Measurements from ENCODE around the gene FGFBP3. TPM values are rescaled to one million over a fixed set of nuclear protein-coding genes. Genes with fewer than 3 reads are reported as not detected.
"Not testable (repeated sequence)": the region's sequence is repeated elsewhere in the genome, so short reads cannot be mapped to it uniquely, and the experiment has no call there.

The FGFBP3 gene
- total and polyA plus RNA-seq, 4 donors: 9.5 to 92.5 (median 38.7) TPM

DNA sequence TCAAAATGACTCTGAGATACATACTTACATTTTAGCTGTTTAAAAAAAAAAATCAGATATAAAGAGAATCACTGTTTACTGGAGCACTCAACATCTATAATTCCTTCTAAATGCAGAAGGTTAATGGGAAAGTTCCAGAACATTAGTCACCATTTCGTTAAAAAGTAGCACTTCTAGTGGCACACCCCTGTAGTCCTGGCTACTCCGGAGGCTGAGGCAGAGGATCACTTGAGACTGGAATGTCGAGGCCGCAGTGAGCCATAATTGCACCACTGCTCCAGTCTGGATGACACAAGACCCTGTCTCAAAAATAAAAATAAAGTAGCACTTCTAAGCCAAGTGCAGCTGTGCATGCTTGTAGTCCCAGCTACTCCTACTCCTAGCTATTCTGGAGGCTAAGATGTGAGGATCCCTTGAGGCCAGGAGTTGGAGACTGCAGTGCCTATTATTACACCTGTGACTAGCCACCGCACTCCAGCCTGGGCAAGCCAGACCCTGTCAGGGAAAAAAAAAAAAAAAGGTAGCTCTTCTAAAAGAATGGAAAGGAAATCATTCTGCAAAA is 2.2 kb downstream of the FGFBP3 start:
- H3K36me3 ChIP-seq (ENCODE audit: control insufficient read depth, insufficient read depth, low read length): peaks cover 3% of the 10 kb centered on the region
- no peaks in the 10 kb centered on the region for H3K9me3 ChIP-seq (ENCODE audit: control insufficient read depth, insufficient read depth, low read length)
- peaks cover 8% of the 10 kb centered on the region for H3K4me1 ChIP-seq (ENCODE audit: control insufficient read depth, insufficient read depth, low read length)
- H3K27me3 ChIP-seq (ENCODE audit: control insufficient read depth, insufficient read depth, low read length): no peaks in the 10 kb centered on the region
- peak overlapping the region; percentile 78 for H3K4me3 ChIP-seq (ENCODE audit: low read depth, low read length)
- H3K27ac ChIP-seq (ENCODE audit: low read depth, low read length): no peak overlapping the region
- no peak for DNase-seq (ENCODE audit: low read depth in 4 of 6, low spot score in 6 of 6)
- 69% methylated on average over 2 of the region's 5 CpGs for WGBS (ENCODE audit: insufficient coverage)

DNA sequence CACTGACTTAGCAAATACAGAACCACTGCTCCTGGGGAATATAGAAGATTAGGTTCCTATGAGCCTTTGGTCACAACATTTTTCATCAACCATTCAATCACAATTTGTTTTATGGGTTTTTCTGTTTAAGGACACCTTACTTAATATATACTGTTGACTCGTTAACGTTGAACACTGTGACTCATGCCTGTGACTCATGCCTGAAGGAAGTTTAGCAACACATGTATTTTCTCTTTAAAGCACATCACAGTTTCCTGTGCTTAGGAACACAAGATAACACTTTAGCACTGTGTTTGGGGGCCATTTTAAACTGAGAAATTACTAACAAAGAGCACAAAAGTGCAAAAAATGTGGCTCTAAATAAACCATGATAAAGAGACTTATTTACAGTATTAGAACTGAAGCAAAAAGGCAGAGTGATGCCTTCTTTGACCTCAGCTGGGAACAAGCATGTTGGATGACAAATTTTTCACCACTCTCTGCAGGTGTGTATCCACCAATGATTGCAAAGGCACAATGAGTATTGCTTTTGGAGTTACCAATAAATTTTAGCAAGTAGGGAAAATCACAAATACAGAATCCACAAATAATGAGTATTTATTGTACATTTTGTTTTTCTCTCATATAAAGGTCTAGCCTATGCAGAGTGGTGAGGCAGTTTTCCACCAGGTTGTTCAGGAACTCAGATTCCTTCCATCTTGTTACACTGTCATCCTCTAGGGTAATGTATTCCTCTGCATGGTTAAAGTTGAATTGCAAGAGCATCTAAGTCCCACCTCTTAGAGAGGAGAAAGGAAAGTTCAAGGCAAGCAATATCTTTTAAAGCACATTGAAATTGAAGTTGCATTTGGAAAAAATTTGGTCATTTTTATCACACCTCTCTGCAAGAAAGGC is 7.3 kb downstream of the FGFBP3 start:
- peaks cover 1% of the 10 kb centered on the region for H3K4me1 ChIP-seq (ENCODE audit: control insufficient read depth, insufficient read depth, low read length)
- DNase-seq (ENCODE audit: low read depth in 4 of 6, low spot score in 6 of 6): no peak
- H3K27me3 ChIP-seq (ENCODE audit: control insufficient read depth, insufficient read depth, low read length): no peaks in the 10 kb centered on the region
- WGBS (ENCODE audit: insufficient coverage): 64% methylated on average over 2 of the region's 2 CpGs
- H3K4me3 ChIP-seq (ENCODE audit: low read depth, low read length): no peak overlapping the region
- H3K9me3 ChIP-seq (ENCODE audit: control insufficient read depth, insufficient read depth, low read length): no peaks in the 10 kb centered on the region
- peaks cover 3% of the 10 kb centered on the region for H3K36me3 ChIP-seq (ENCODE audit: control insufficient read depth, insufficient read depth, low read length)
- H3K27ac ChIP-seq (ENCODE audit: low read depth, low read length): no peak overlapping the region

GRCh38 chr10:91897421-91897820 is 11.9 kb downstream of the FGFBP3 start:
- DNase-seq (ENCODE audit: low read depth in 4 of 6, low spot score in 6 of 6): no peak
- Histone ChIP-seq H3K27ac (ENCODE audit: low read depth, low read length) (no peak overlapping the region), H3K27me3 (ENCODE audit: control insufficient read depth, insufficient read depth, low read length) (no peaks in the 10 kb centered on the region), H3K36me3 (ENCODE audit: control insufficient read depth, insufficient read depth, low read length) (no peaks in the 10 kb centered on the region), H3K9me3 (ENCODE audit: control insufficient read depth, insufficient read depth, low read length) (no peaks in the 10 kb centered on the region), H3K4me1 (ENCODE audit: control insufficient read depth, insufficient read depth, low read length) (no peaks in the 10 kb centered on the region), H3K4me3 (ENCODE audit: low read depth, low read length) (no peak overlapping the region)
- WGBS (ENCODE audit: insufficient coverage): 13% methylated on average over 3 of the region's 8 CpGs

DNA sequence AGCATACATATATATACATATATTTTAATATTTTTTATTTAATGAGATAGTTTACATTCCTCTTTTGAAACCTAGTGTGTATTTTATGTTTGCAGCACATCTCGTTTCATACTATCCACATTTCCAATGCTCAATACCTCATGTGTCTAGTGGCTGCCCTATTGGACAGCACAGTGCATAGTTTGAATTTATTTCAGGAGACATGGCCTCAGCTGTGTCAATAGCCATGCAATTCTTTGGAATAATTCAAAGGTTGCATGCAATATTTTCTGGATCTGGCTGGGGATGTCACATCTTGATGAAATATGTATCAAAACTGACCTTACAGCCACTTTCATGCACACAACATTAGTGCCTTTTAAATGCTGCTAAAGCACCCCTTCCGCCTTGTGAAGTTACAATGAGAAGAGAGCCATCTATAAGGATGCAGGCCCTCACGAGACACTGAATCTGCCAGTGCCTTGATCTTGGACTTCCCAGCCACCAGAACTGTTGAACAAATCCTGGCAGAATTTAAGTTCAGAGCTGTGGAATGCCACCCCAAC is 13.0 kb downstream of the FGFBP3 start:
- no peaks in the 10 kb centered on the region for H3K36me3 ChIP-seq (ENCODE audit: control insufficient read depth, insufficient read depth, low read length)
- H3K27me3 ChIP-seq (ENCODE audit: control insufficient read depth, insufficient read depth, low read length): no peaks in the 10 kb centered on the region
- 91% methylated on average over 1 of the region's 3 CpGs for WGBS (ENCODE audit: insufficient coverage)
- no peaks in the 10 kb centered on the region for H3K4me1 ChIP-seq (ENCODE audit: control insufficient read depth, insufficient read depth, low read length)
- no peaks in the 10 kb centered on the region for H3K9me3 ChIP-seq (ENCODE audit: control insufficient read depth, insufficient read depth, low read length)
- DNase-seq (ENCODE audit: low read depth in 4 of 6, low spot score in 6 of 6): no peak
- no peak overlapping the region for H3K4me3 ChIP-seq (ENCODE audit: low read depth, low read length)
- no peak overlapping the region for H3K27ac ChIP-seq (ENCODE audit: low read depth, low read length)

DNA sequence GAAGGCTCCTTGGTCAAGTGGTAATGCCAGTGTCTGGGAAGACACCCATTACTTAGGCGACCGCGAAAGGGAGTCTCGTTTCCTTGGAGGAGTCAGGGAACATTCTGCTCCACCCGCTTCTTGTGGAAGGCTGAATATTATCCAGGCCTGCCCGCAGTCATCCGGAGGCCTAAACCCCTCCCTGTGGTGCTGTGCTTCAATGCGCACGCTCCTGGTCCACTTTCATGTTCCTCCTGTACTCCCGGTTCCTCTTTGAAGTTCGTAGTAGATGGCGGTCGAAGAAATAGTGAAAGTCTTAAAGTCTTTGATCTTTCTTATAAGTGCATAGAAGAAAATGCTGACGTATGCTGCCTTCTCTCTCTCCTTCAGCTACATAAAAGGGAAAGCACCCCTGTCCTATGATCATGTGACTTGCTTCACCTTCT is 15.0 kb downstream of the FGFBP3 start:
- H3K9me3 ChIP-seq (ENCODE audit: control insufficient read depth, insufficient read depth, low read length); H3K27me3 ChIP-seq (ENCODE audit: control insufficient read depth, insufficient read depth, low read length); DNase-seq (ENCODE audit: low read depth in 4 of 6, low spot score in 6 of 6); H3K4me1 ChIP-seq (ENCODE audit: control insufficient read depth, insufficient read depth, low read length); H3K36me3 ChIP-seq (ENCODE audit: control insufficient read depth, insufficient read depth, low read length); H3K4me3 ChIP-seq (ENCODE audit: low read depth, low read length); H3K27ac ChIP-seq (ENCODE audit: low read depth, low read length): not testable (repeated sequence)
- WGBS (ENCODE audit: insufficient coverage): 95% methylated on average over 7 of the region's 14 CpGs

GRCh38 chr10:91893051-91893450 is 16.2 kb downstream of the FGFBP3 start:
- WGBS (ENCODE audit: insufficient coverage): no CpG with 5 or more reads among the region's 2 CpGs
- DNase-seq (ENCODE audit: low read depth in 4 of 6, low spot score in 6 of 6): no peak
- H3K9me3 ChIP-seq (ENCODE audit: control insufficient read depth, insufficient read depth, low read length): no peaks in the 10 kb centered on the region
- no peaks in the 10 kb centered on the region for H3K4me1 ChIP-seq (ENCODE audit: control insufficient read depth, insufficient read depth, low read length)
- no peaks in the 10 kb centered on the region for H3K36me3 ChIP-seq (ENCODE audit: control insufficient read depth, insufficient read depth, low read length)
- no peak overlapping the region for H3K27ac ChIP-seq (ENCODE audit: low read depth, low read length)
- H3K4me3 ChIP-seq (ENCODE audit: low read depth, low read length): no peak overlapping the region
- H3K27me3 ChIP-seq (ENCODE audit: control insufficient read depth, insufficient read depth, low read length): no peaks in the 10 kb centered on the region

DNA sequence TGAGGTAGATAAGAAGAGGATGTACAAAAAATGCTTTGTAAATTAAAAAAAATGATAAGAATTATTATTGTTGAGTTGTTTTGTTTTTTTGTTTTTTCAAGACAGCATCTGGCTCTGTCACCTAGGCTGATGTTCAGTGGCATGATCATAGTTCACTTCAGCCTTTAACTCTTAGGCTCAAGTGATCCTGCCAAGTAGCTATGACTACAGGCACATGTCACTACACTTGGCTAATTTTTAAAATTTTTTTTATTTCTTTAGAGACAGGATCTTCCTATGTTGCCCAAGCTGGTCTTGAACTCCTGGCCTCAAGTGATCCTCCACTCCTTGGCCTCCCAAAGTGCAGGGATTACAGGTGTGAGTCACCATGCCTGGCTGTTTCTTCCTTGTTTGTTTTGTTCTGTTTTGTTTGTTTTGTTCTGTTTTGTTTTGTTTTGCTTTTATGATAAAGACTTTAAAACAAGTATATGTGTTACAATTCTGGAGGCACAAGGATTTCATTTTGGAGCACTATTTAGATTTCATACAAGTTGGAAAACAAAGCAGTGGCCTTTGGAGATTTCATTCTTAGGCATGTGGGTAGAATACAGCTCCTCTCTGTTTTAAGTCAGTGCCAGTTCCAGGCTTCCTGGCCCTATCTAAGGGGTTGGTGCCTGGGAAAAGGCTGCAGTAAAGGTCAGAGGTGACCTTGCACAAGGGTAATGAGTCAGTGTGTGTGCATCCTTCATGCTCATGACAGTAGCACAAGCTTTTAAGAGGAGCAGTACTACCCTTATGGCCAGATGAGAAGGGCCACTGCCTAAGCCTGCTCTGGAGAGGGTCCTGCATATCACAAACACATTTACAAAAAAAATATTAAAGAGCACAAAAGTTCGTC is 17.9 kb downstream of the FGFBP3 start:
- no peak for DNase-seq (ENCODE audit: low read depth in 4 of 6, low spot score in 6 of 6)
- H3K4me3 ChIP-seq (ENCODE audit: low read depth, low read length): no peak overlapping the region
- peaks cover 12% of the 10 kb centered on the region for H3K4me1 ChIP-seq (ENCODE audit: control insufficient read depth, insufficient read depth, low read length)
- no peaks in the 10 kb centered on the region for H3K27me3 ChIP-seq (ENCODE audit: control insufficient read depth, insufficient read depth, low read length)
- WGBS (ENCODE audit: insufficient coverage): 100% methylated on average over 1 of the region's 1 CpG
- H3K9me3 ChIP-seq (ENCODE audit: control insufficient read depth, insufficient read depth, low read length): no peaks in the 10 kb centered on the region
- no peak overlapping the region for H3K27ac ChIP-seq (ENCODE audit: low read depth, low read length)
- no peaks in the 10 kb centered on the region for H3K36me3 ChIP-seq (ENCODE audit: control insufficient read depth, insufficient read depth, low read length)

DNA sequence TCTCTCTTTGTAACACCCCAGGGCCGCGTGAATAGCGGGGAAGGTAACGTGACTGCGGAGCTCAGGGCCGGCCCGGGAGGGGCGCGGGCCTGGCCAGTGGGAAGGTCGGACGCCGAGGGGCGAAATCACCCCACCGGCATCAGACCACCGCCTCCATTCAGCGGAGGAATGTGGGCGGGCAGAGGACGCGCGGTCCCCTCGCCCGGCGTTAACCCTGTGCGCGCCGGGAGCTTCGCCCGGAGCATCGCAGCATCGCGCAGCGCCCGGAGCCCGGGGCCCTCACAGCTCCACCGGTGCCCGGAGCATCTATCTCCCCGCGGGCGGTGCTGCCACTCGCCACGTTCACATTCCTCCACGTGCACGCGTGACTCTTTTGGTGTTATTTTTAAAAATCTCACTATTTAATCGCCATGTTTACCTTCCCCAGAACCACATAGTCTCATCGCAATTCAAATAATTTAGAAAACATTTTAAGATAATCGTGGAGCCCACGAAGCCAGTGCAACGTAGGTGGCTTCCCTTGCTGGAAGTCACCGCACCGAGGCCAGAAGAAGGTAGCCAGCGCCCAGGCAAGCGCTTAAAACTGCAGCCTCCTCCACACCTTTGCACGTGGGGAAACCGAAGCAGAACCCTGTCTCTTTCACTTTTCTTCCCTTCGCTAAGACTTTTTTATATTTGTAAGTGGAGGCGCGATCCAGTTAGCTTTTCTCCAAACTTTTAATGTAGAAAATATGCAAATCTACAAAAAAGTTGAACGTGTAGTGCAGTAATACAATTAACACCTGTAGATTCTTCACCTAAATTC is 21.8 kb downstream of the FGFBP3 start:
- Histone ChIP-seq H3K27me3 (ENCODE audit: control insufficient read depth, insufficient read depth, low read length) (no peaks in the 10 kb centered on the region), H3K27ac (ENCODE audit: low read depth, low read length) (peak overlapping the region; percentile 72), H3K36me3 (ENCODE audit: control insufficient read depth, insufficient read depth, low read length) (no peaks in the 10 kb centered on the region), H3K9me3 (ENCODE audit: control insufficient read depth, insufficient read depth, low read length) (no peaks in the 10 kb centered on the region), H3K4me3 (ENCODE audit: low read depth, low read length) (peak overlapping the region; percentile 61), H3K4me1 (ENCODE audit: control insufficient read depth, insufficient read depth, low read length) (peaks cover 32% of the 10 kb centered on the region)
- DNase-seq (ENCODE audit: low read depth in 4 of 6, low spot score in 6 of 6): peak; percentile 65 to 96 (median 78)
- WGBS (ENCODE audit: insufficient coverage): 0% methylated on average over 53 of the region's 59 CpGs

GRCh38 chr10:91886954-91887271 is 22.4 kb downstream of the FGFBP3 start:
- H3K9me3 ChIP-seq (ENCODE audit: control insufficient read depth, insufficient read depth, low read length): no peaks in the 10 kb centered on the region
- H3K27ac ChIP-seq (ENCODE audit: low read depth, low read length): peak overlapping the region; percentile 72
- 0% methylated on average over 5 of the region's 6 CpGs for WGBS (ENCODE audit: insufficient coverage)
- H3K4me1 ChIP-seq (ENCODE audit: control insufficient read depth, insufficient read depth, low read length): peaks cover 32% of the 10 kb centered on the region
- H3K36me3 ChIP-seq (ENCODE audit: control insufficient read depth, insufficient read depth, low read length): no peaks in the 10 kb centered on the region
- H3K4me3 ChIP-seq (ENCODE audit: low read depth, low read length): peak overlapping the region; percentile 61
- H3K27me3 ChIP-seq (ENCODE audit: control insufficient read depth, insufficient read depth, low read length): no peaks in the 10 kb centered on the region
- DNase-seq (ENCODE audit: low read depth in 4 of 6, low spot score in 6 of 6): no peak
